Suppressor macrophage treated with lipopolysaccharide for 4 hours (primary cell): ENCODE measurements around the gene GREB1.
A peak's percentile ranks its signal among the peaks of the same experiment; 100 is the strongest.

ENCODE experiments used
- DNase-seq: peaks from one replicate; pipeline ENCODE4 v3.0.0-alpha.2; 2020

Gene GREB1

GRCh38 chr2:11540996-11541692 is 7.3 kb downstream of the GREB1 start:
- DNase-seq = no peak

GRCh38 chr2:11541693-11542274 is 7.9 kb downstream of the GREB1 start:
- no peak for DNase-seq

GRCh38 chr2:11542275-11542819 is 8.5 kb downstream of the GREB1 start:
- DNase-seq = no peak

- DNase-seq = no peak
These were observed 9.7 kb downstream of the GREB1 start for GRCh38 chr2:11543337-11544216.

DNA sequence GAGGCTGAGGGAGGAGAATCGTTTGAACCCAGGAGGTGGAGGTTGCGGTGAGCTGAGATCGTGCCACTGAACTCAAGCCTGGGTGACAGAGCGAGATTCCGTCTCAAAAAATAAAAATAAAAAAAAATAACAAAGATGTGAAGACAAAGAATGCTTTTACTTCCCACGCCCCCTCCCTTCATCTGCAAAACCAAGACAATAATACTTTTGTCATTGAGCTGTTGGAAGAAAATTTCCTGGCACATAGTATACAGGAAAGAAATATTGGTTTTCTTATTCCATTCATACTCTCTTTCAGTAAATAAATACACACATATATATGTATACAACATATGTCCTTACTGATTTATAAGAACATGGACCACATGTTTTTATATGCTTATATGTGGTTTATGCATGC is 12.2 kb downstream of the GREB1 start:
- no peak for DNase-seq

GRCh38 chr2:11547912-11548497 is 14.2 kb downstream of the GREB1 start:
- no peak for DNase-seq

GRCh38 chr2:11550302-11550701 is 16.5 kb downstream of the GREB1 start:
- DNase-seq = no peak

DNA sequence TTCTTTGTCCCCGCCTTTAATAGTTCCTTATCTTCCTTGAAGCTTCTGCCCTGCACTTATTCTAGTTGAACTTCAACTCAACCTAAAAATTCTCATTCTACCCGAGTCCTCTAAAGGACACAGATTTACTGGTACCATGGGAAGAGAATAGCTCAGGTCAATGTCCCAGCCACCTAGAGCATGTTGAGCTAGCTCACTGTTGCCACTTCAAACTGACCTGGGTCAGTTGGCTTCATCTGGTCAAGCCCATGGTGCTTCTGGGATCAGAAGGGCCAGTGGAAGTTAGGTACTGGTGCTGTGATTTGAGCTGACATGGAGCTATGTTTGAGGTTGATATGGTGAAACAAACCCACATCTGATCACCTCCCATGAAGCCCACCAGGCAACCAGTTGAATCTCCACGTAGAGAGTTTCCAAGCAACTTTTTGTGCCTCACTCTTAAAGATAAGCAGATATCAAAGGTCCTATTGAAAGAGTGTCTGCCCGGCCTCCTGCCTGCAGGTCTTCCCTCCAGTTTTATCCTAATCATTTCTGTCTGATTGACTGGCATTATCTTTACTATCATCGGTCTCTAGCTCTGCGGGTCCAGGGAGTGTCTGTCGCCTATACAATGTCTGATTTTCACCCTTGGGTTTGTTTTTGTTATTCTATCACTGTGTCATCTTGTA is 17.2 kb downstream of the GREB1 start:
- no peak for DNase-seq

GRCh38 chr2:11551569-11552259 is 17.9 kb downstream of the GREB1 start:
- no peak for DNase-seq

GRCh38 chr2:11552260-11552638 is 18.4 kb downstream of the GREB1 start:
- no peak for DNase-seq

- peak; percentile 72 for DNase-seq
These were observed 20.0 kb downstream of the GREB1 start for GRCh38 chr2:11553661-11554398.

- DNase-seq = no peak
These were observed 20.5 kb downstream of the GREB1 start for GRCh38 chr2:11554399-11554716.

DNA sequence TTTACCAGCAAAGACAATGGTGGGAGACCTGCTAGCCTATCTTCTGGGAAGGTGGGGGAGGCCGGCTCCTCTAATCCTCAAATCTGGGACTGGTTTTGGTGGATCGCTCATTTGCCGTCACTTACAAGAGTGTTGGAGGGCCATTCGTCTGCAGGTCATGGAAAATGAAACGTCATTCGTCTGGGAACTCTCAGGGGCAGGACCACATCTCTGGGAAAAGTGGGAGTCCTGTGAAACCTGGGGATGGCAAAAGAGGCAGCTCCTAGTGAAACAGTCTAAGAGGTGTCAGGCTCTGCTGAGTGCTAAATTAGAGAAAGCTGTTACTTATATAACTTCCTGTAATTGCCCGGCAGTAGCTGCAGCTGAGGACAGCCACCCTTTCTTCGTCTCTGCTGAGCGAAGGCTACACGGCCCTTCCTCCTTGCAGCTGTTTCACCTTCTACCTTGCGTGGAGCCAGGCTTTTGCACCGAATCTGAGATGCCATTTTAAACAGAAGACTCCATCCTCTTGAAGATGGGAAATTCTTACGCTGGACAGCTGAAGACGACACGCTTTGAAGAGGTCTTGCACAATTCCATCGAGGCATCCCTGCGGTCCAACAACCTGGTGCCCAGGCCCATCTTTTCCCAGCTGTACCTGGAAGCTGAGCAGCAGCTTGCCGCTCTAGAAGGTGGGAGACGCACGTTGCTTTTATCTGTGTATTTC is 22.4 kb downstream of the GREB1 start:
- no peak for DNase-seq

DNA sequence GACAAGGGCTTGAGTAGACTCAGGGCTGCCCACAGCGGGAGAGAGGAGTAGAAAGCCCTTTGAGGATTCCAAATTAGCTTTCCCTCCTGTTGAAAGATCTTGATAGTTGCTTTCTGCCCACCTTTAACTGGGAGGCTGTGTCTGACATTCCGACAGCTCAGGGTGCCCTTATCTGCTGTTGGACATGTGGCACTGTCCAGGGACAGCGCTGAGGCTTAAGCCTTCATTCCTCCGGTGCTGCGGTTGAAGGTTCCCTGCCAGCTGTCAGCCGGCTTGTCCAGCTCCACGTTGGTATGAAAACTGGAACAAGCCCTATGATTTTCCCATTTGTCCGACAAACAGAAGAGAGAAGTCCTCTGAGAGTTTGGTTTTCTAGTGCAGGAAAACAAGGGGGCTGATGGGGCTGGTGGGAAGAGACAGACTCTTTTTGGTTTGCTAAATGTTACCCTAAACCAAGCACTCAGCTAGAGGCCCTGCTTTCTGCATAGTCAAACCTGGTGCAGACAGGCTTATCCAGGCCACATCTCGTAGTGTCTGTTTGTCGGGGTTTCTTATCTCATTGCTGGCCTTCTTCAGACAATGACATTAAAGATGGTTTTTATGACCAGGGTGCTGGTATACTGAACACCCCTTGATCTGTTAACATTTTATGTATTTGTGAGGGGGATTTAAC is 24.5 kb downstream of the GREB1 start:
- no peak for DNase-seq

DNA sequence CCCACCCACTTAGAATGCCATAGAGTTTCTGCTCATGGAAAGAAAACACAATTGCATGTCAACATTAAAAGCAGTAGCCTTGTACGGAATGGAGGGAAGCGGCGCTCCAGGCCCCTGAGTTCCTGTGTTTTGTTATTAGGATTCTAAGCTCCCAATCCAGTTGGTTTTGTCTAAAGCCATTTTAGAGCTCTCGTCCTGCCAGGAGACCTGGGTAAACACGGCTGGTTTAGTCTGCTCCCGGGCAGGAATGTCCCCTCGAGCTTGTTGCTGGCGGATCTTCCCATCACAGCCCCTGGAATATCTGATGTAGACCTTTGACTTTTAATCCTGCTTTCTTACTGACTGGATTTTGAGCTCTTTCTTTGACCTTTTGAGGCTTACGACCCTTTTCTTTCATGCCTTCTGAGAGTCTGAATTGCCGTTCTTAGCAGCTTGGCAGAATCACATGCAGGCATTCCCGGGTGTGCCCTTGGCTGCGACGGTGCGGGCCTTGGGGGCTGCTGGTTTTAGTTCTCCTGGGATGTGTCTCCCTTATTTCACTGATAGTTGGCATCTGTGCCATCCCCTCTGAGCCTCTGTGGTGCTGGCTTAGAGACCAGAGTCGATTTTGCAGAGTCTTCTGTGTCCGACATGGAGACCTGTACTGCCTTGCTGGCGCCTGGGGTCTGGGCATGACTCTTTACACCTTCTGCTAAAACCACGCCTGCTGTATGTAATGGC is 25.4 kb downstream of the GREB1 start:
- DNase-seq = no peak

GRCh38 chr2:11559786-11560155 is 25.9 kb downstream of the GREB1 start:
- no peak for DNase-seq

GRCh38 chr2:11560806-11561205 is 27.0 kb downstream of the GREB1 start:
- DNase-seq = no peak

DNA sequence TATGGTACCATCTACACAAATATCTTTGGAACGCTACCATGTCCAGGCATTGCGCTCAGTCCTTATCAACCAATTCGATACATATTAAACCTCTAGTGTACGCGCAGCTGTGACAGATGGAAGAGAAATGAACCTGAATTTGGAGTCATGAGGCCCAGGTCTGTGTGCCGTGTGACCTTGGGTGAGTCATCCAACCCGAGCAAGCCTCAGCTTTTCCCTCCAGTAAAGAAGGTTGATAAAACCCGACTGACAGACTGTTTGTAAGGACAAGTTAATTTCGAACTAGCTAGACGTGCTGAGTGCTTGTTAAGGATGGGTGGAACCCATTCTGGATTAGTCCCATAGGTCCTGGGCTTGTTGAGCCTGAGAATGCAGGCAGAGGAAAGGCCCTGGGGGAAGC is 28.2 kb downstream of the GREB1 start:
- no peak for DNase-seq

GRCh38 chr2:11562476-11562875 is 28.6 kb downstream of the GREB1 start:
- DNase-seq = no peak
